ENCODE results near the gene GALNT10. TPM values are rescaled to one million over a fixed set of nuclear protein-coding genes. Genes with fewer than 3 reads are reported as not detected.

Gene GALNT10
- total RNA-seq, 1 donor from 2014 or later: 57.6 TPM

- H3K36me3 ChIP-seq: peaks cover 36% of the 10 kb centered on the region
- H3K27me3 ChIP-seq (ENCODE audit: low read depth): no peaks in the 10 kb centered on the region
- H3K4me1 ChIP-seq: peaks cover 10% of the 10 kb centered on the region
- DNase-seq (no peak), ATAC-seq (no peak)
- intact Hi-C loops (cut with DNase I): no loop called here
- H3K4me3 ChIP-seq: no peak overlapping the region
- TF ChIP-seq CTCF (IDR thresholded peaks at IDR 0.05): no peak
- H3K27ac ChIP-seq: no peak overlapping the region
- H3K9me3 ChIP-seq: no peaks in the 10 kb centered on the region
Measured at GRCh38 chr5:154406231-154406630, 215.7 kb downstream of the GALNT10 start.

DNA sequence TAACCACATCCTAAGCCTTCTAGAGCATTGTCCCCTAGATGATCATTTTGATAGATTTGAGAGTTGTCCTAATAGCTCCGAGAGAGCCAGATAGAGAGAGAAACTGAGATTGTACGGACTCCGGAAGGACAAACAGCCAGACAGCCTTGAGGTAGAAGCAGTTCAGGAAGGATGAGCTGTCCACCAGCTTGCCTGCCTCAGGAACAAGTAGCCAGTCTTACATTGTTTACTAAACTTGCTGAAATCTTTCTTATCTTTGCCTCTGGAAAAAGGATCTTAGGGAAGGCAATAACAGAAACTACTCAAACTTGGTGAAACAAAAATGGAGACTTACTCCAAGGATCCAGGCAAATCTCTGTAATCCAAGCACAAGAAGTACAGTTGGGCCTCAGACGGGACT, 216.3 kb downstream of the GALNT10 start:
- ATAC-seq: no peak
- Histone ChIP-seq H3K4me1 (peaks cover 10% of the 10 kb centered on the region), H3K27me3 (ENCODE audit: low read depth) (no peaks in the 10 kb centered on the region), H3K36me3 (peaks cover 42% of the 10 kb centered on the region), H3K9me3 (no peaks in the 10 kb centered on the region), H3K27ac (no peak overlapping the region), H3K4me3 (no peak overlapping the region)
- no peak for TF ChIP-seq CTCF (IDR thresholded peaks at IDR 0.05)
- DNase-seq: no peak
- intact Hi-C loops (cut with DNase I): no loop called here

DNA sequence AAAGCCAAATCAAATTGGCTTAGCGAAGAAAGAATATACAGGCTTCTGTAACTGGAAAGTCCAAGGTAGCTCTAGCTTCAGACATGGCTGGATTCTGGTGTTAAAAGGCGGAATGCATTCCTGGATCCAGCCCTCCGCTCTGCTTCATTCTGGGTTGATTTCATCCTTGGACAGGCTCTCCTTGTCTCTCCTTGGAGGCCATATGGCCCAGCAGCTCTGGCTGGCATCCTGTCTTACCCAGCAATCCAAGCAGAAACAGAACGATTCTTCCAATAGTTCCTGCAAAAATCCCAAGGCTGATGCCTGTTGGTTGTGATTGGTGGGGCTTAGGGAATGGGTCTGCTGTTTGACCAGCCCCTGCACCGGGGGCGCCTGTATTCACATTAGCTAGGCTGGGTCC, 218.3 kb downstream of the GALNT10 start:
- intact Hi-C loops (cut with DNase I): no loop called here
- no peak for ATAC-seq

DNA sequence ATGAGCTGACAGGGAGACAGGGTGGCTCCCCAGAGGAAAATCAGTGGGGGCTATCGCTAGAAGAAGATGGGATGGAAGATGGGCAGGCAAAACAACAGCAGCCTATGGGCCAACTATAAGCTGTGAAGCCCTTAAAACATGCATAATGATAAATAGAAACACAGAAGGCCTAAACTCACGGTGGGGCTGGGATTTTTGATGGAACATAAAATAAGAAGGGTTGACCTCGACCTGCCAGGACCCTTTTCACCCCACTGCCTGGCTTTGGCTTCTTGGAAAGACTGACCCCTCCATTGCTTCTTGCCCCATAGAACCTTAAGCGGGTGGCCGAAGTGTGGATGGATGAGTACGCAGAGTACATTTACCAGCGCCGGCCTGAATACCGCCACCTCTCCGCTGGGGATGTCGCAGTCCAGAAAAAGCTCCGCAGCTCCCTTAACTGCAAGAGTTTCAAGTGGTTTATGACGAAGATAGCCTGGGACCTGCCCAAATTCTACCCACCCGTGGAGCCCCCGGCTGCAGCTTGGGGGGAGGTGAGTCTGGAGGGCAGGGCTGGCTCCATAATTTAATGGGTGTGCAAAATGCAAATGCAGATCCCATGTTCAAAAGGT, 218.8 kb downstream of the GALNT10 start:
- no peak for ATAC-seq
- H3K27me3 ChIP-seq (ENCODE audit: low read depth): no peaks in the 10 kb centered on the region
- no peak overlapping the region for H3K4me3 ChIP-seq
- no peak overlapping the region for H3K27ac ChIP-seq
- H3K9me3 ChIP-seq: no peaks in the 10 kb centered on the region
- intact Hi-C loops (cut with DNase I): no loop called here
- H3K36me3 ChIP-seq: peaks cover 67% of the 10 kb centered on the region
- H3K4me1 ChIP-seq: peaks cover 10% of the 10 kb centered on the region
- no peak for TF ChIP-seq CTCF (IDR thresholded peaks at IDR 0.05)
- no peak for DNase-seq

More for the DNA sequence above, 218.3 kb downstream of the GALNT10 start:
- Histone ChIP-seq H3K27ac (no peak overlapping the region), H3K4me3 (no peak overlapping the region), H3K27me3 (ENCODE audit: low read depth) (no peaks in the 10 kb centered on the region), H3K9me3 (no peaks in the 10 kb centered on the region), H3K4me1 (peaks cover 10% of the 10 kb centered on the region), H3K36me3 (peaks cover 62% of the 10 kb centered on the region)
- no peak for TF ChIP-seq CTCF (IDR thresholded peaks at IDR 0.05)
- DNase-seq: no peak

GRCh38 chr5:154410008-154410407, 219.5 kb downstream of the GALNT10 start:
- Histone ChIP-seq H3K4me3 (no peak overlapping the region), H3K36me3 (peaks cover 72% of the 10 kb centered on the region), H3K27me3 (ENCODE audit: low read depth) (no peaks in the 10 kb centered on the region), H3K9me3 (no peaks in the 10 kb centered on the region), H3K4me1 (peaks cover 6% of the 10 kb centered on the region), H3K27ac (no peak overlapping the region)
- no peak for TF ChIP-seq CTCF (IDR thresholded peaks at IDR 0.05)
- ATAC-seq: no peak
- intact Hi-C loops (cut with DNase I): no loop called here
- no peak for DNase-seq

Data from lower lobe of right lung (tissue), 2 donors.